IMR-90 (cell line): ENCODE measurements around the gene EIF2B5. TPM values are rescaled to one million over a fixed set of nuclear protein-coding genes. Genes with fewer than 3 reads are reported as not detected.
A peak's percentile ranks its signal among the peaks of the same experiment; 100 is the strongest.

ENCODE experiments used
- ATAC-seq: fragments of 200-7000 bp; cut with Tn5 transposase; 2 replicates; pipeline ENCODE4 v1.9.1; 2020; ENCODE audit warnings: low read depth, mild to moderate bottlenecking, moderate library complexity
- BruUV-seq: library from RNA; stranded (reverse); fragments of 400-500 nt; replicated peaks from 2 replicates; lab custom pipeline; 2021; lab: Mats Ljungman, UMichigan
- CTCF ChIA-PET: fragments of 300-600 bp; formaldehyde crosslinking; extraction: SDS; loops from one replicate; lab custom pipeline; 2021; ENCODE audit warnings: antibody characterized with exemption; lab: Yijun Ruan, JAX
- POLR2A ChIA-PET: fragments of 300-600 bp; sonication (Branson Sonifier 250); formaldehyde crosslinking; loops from one replicate; lab custom pipeline; 2022; ENCODE audit warnings: antibody characterized with exemption; ENCODE audit not compliant: unreplicated experiment; lab: Charles Lee
- DNase-seq: peaks from one replicate; pipeline ENCODE4 v3.0.0; 2013
- H2AFZ ChIP-seq: replicated peaks from 2 replicates; pipeline ENCODE3; 2013; ENCODE audit warnings: low read length, mild to moderate bottlenecking; ENCODE audit not compliant: poor library complexity
- H2AK5ac ChIP-seq: 2 replicates; pipeline ENCODE4 v1.6.1; 2013; ENCODE audit warnings: low read depth, low read length, inconsistent platforms
- H2AK9ac ChIP-seq: replicated peaks from 2 replicates; pipeline ENCODE3; 2013; ENCODE audit warnings: mild to moderate bottlenecking, low read depth, low read length, moderate library complexity; ENCODE audit not compliant: poor library complexity
- H2BK120ac ChIP-seq: 2 replicates; pipeline ENCODE4 v1.6.1; 2013; ENCODE audit warnings: low read depth, low read length, inconsistent platforms
- H2BK15ac ChIP-seq: 3 replicates; pipeline ENCODE4 v1.6.1; 2013; ENCODE audit warnings: low read depth, low read length, inconsistent platforms
- H2BK20ac ChIP-seq: 2 replicates; pipeline ENCODE4 v1.6.1; 2013; ENCODE audit warnings: low read depth, mild to moderate bottlenecking, inconsistent platforms, low read length, moderate library complexity
- H2BK5ac ChIP-seq: 2 replicates; pipeline ENCODE4 v1.6.1; 2013; ENCODE audit warnings: mild to moderate bottlenecking, low read depth, low read length, inconsistent platforms; ENCODE audit not compliant: poor library complexity, severe bottlenecking
- H3K14ac ChIP-seq: replicated peaks from 2 replicates; pipeline ENCODE4 v1.6.1; 2013; ENCODE audit warnings: low read depth, low read length, inconsistent platforms
- H3K18ac ChIP-seq: 2 replicates; pipeline ENCODE4 v1.6.1; 2013; ENCODE audit warnings: low read depth, low read length, control low read depth
- H3K23ac ChIP-seq: 2 replicates; pipeline ENCODE4 v1.6.1; 2013; ENCODE audit warnings: low read depth, low read length, inconsistent platforms
- H3K27ac ChIP-seq: 2 replicates; pipeline ENCODE4 v1.5.1; 2013; ENCODE audit warnings: mild to moderate bottlenecking, control low read depth, low read length; ENCODE audit not compliant: insufficient read depth
- H3K27me3 ChIP-seq: 2 replicates; pipeline ENCODE4 v1.6.1; 2013; ENCODE audit warnings: low read length; ENCODE audit not compliant: control insufficient read depth, insufficient read depth
- H3K36me3 ChIP-seq: 2 replicates; pipeline ENCODE4 v1.6.1; 2013; ENCODE audit warnings: low read length, mixed read lengths; ENCODE audit not compliant: control insufficient read depth, insufficient read depth
- H3K4ac ChIP-seq: 2 replicates; pipeline ENCODE4 v1.6.1; 2013; ENCODE audit warnings: low read depth, low read length, inconsistent platforms
- H3K4me1 ChIP-seq: 2 replicates; pipeline ENCODE4 v1.6.1; 2013; ENCODE audit warnings: low read length, mixed read lengths; ENCODE audit not compliant: control insufficient read depth, insufficient read depth
- H3K4me2 ChIP-seq: 2 replicates; pipeline ENCODE4 v1.6.1; 2013; ENCODE audit warnings: low read depth, mild to moderate bottlenecking, control low read depth, low read length, moderate library complexity
- H3K4me3 ChIP-seq: 2 replicates; pipeline ENCODE4 v1.5.1; 2013; ENCODE audit warnings: low read depth, mild to moderate bottlenecking, control low read depth, low read length, moderate library complexity; ENCODE audit not compliant: insufficient read depth
- H3K56ac ChIP-seq: 2 replicates; pipeline ENCODE4 v1.6.1; 2013; ENCODE audit warnings: low read length, inconsistent platforms; ENCODE audit not compliant: insufficient read depth; ENCODE audit errors: extremely low read depth
- H3K79me1 ChIP-seq, 2 experiments: 2 replicates each; pipeline ENCODE4 v1.6.1; 2013; ENCODE audit warnings: low read length in 2 of 2, inconsistent platforms in 1 of 2, low read depth in 1 of 2
- H3K9ac ChIP-seq: 2 replicates; pipeline ENCODE4 v1.6.1; 2013; ENCODE audit warnings: low read depth, low read length, control low read depth
- H3K9me1 ChIP-seq: 2 replicates; pipeline ENCODE4 v1.6.1; 2013; ENCODE audit warnings: low read length, inconsistent platforms; ENCODE audit not compliant: insufficient read depth
- H3K9me3 ChIP-seq: 2 replicates; pipeline ENCODE4 v1.6.1; 2013; ENCODE audit warnings: low read length; ENCODE audit not compliant: control insufficient read depth, insufficient read depth
- H4K20me1 ChIP-seq: 2 replicates; pipeline ENCODE4 v1.6.1; 2013; ENCODE audit warnings: low read length, inconsistent platforms; ENCODE audit not compliant: insufficient read depth
- H4K5ac ChIP-seq: 2 replicates; pipeline ENCODE4 v1.6.1; 2013; ENCODE audit warnings: mild to moderate bottlenecking, low read depth, low read length, control low read depth
- H4K8ac ChIP-seq, 2 experiments: 2 replicates each; pipeline ENCODE4 v1.6.1; 2013; ENCODE audit warnings: low read depth in 2 of 2, low read length in 2 of 2, control low read depth in 1 of 2, inconsistent platforms in 1 of 2
- H4K91ac ChIP-seq: 2 replicates; pipeline ENCODE4 v1.6.1; 2013; ENCODE audit warnings: low read depth, low read length, inconsistent platforms; ENCODE audit not compliant: insufficient read depth
- CHD1 ChIP-seq: IDR thresholded peaks from 2 replicates; pipeline ENCODE4 v1.6.1; 2012; ENCODE audit warnings: low read depth, low read length, improper control_type of control experiment
- MAFK ChIP-seq: IDR thresholded peaks from 2 replicates; pipeline ENCODE4 v1.6.1; 2012; ENCODE audit warnings: low read depth, low read length, improper control_type of control experiment
- SMC3 ChIP-seq: fragments of 150-350 bp; IDR thresholded peaks from 2 replicates; pipeline ENCODE4 v1.6.1; 2016; ENCODE audit warnings: low read depth, mild to moderate bottlenecking, antibody characterized with exemption, low read length, moderate library complexity
- WGBS, 2 experiments: methylation state at CpG; one replicate each; pipeline versions ENCODE4 v1.1.5 to v1.1.7; 2013; ENCODE audit warnings: missing lambda C conversion rate in 2 of 2; ENCODE audit not compliant: insufficient read length in 1 of 2; ENCODE audit errors: extremely low coverage in 2 of 2; 5-methylcytosine and 5-hydroxymethylcytosine counted together
- dilution Hi-C: fragments of 300-500 bp; cut with HindIII; formaldehyde crosslinking; loops from one replicate; pipeline ENCODE4 v1.14.3; 2018; ENCODE audit warnings: low sequenced_read_pairs; ENCODE audit not compliant: unreplicated experiment
- in situ Hi-C: fragments of 300-500 bp; cut with MboI; formaldehyde crosslinking; loops from 3 replicates; pipeline ENCODE4 v1.14.3; 2019; ENCODE audit warnings: low sequenced_read_pairs, inconsistent platforms, mixed read lengths
- intact Hi-C: fragments of 100-400 bp; cut with micrococcal nuclease; formaldehyde crosslinking; loops from 2 replicates; pipeline ENCODE4 v1.10.0; 2022
- polyA plus RNA-seq, 3 experiments: library from polyadenylated mRNA; depleted of rRNA; stranded (reverse); fragments of >200 nt; gene quantifications; 2 replicates each; pipeline ENCODE4 v1.2.3, GENCODE V29; 2012; ENCODE audit warnings: low replicate concordance in 1 of 3
- total RNA-seq: library from RNA; depleted of rRNA; stranded (reverse); fragments of >200 nt; gene quantifications from 2 replicates; pipeline ENCODE4 v1.2.3, GENCODE V29; 2012

The EIF2B5 gene
- total and polyA plus RNA-seq, 2 of the 4 experiments (the other 2 are of a cell fraction), result 31.7 to 37.6 TPM

DNA sequence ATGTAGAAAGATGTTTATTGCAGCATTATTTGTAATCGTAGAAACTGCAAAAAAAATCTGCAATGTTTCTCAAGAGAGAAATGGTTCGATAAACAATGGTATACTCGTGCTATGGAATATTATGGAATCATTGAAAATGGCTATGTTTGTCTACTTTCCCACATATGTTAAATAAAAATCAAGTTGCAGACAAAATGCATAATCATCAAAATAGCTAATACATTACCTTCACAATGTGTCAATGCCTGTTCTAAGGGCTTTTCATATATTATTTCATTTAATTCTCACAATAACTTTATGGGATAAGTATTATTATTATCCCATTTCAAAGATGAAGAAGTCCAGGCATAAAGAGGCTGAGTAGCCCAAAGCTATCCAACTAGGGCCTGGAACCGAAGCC lies 2.2 kb upstream of the EIF2B5 start:
- DNase-seq, result no peak

More for the DNA sequence above, 2.2 kb upstream of the EIF2B5 start:
- Histone ChIP-seq H2BK120ac (no peak overlapping the region), H3K56ac (no peak overlapping the region), H4K5ac (no peak overlapping the region), H2AFZ (no peak overlapping the region), H2AK5ac (no peak overlapping the region), H3K4ac (no peak overlapping the region), H3K9me1 (peaks cover 7% of the 10 kb centered on the region), H2BK5ac (no peak overlapping the region), H3K14ac (no peak overlapping the region), H3K27ac (no peak overlapping the region), H3K18ac (no peak overlapping the region), H3K9ac (no peak overlapping the region), H3K36me3 (peaks cover 5% of the 10 kb centered on the region), H3K79me1 (peaks cover 3 to 35% of the 10 kb centered on the region in 2 experiments; a peak in 2 of 4 replicates), H3K23ac (no peak overlapping the region), H2BK15ac (no peak overlapping the region), H2AK9ac (no peak overlapping the region), H3K9me3 (no peaks in the 10 kb centered on the region), H4K8ac (no peak overlapping the region), H3K4me2 (no peak overlapping the region), H3K4me1 (no peaks in the 10 kb centered on the region; the same call in 1 of the 2 replicates), H4K91ac (no peak overlapping the region), H3K4me3 (no peak overlapping the region), H3K27me3 (no peaks in the 10 kb centered on the region), H2BK20ac (no peak overlapping the region), H4K20me1 (no peaks in the 10 kb centered on the region; the same call in 1 of the 2 replicates)
- in situ Hi-C loops (no loop called here), intact Hi-C loops (no loop called here), dilution Hi-C loops (no loop called here)
- peak; percentile 72 for TF ChIP-seq MAFK
- no peak for TF ChIP-seq SMC3
- no peak for TF ChIP-seq CHD1
- POLR2A ChIA-PET, result no interaction called here
- no peak for ATAC-seq
- WGBS, 2 experiments, result no CpG with 5 or more reads among the region's 4 CpGs
- BruUV-seq, result no TSS peak
- CTCF ChIA-PET, result no interaction called here
